ENCODE results near the gene PPP6R3. TPM values are rescaled to one million over a fixed set of nuclear protein-coding genes. Genes with fewer than 3 reads are reported as not detected.
A peak's percentile ranks its signal among the peaks of the same experiment; 100 is the strongest.

PPP6R3 gene
- total RNA-seq, 2 donors from 2014 or later, result 118 to 146 TPM

DNA sequence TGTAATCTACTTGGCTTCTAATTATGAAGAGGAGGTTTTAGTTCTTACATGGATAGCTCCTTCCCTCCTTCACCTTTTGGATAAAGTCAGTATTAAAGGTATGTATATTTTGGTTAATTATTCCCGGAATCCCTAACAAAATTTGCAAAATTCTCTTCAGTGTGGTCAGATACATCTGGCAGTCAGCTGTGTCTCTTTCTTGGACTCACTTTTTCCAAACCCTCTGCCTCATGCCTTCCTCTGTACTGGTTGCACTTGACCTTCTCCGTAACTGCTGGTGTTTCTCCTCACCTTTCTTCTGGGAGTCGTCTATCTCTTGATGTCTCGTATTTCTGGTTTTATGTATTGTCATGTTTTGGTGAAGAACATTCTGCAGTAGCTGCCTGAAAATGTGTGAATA lies 62.5 kb downstream of the PPP6R3 start:
- WGBS, result 90% methylated on average over 4 of the region's 4 CpGs
- Histone ChIP-seq H3K27ac (no peak overlapping the region), H3K36me3 (no peaks in the 10 kb centered on the region), H3K4me3 (no peak overlapping the region), H3K27me3 (replicated peaks; ENCODE audit: insufficient read depth) (no peaks in the 10 kb centered on the region), H3K9me3 (no peaks in the 10 kb centered on the region), H3K4me1 (replicated peaks) (no peaks in the 10 kb centered on the region)
- TF ChIP-seq POLR2AphosphoS5 (IDR thresholded peaks at IDR 0.05) (no peak), POLR2A (IDR thresholded peaks at IDR 0.05) (no peak)
- no peak for DNase-seq (ENCODE audit: low spot score)
- intact Hi-C loops (cut with DNase I), result no loop called here

DNA sequence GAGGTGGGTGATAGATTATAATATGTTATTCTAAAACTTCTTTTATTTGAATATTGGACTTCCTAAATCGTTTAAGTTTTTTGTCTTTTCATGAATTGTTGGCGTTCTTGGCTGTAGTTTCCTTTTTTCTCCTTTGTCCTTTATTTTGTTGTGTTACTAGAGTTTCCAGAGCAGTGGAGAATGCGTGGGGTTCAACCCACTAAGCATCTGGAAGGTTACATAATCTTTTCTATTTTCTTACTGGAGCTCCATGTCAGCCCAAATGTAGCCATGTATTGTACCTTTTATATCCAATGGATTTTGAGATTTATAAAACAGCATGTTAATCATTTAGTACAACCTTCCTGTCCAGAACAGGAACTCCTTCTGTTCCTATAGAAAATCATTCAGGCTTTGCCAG lies 63.2 kb downstream of the PPP6R3 start:
- no peaks in the 10 kb centered on the region for H3K27me3 ChIP-seq (replicated peaks; ENCODE audit: insufficient read depth)
- no peaks in the 10 kb centered on the region for H3K9me3 ChIP-seq
- H3K36me3 ChIP-seq, result no peaks in the 10 kb centered on the region
- no peak for TF ChIP-seq CTCF (IDR thresholded peaks at IDR 0.05)
- no peak for TF ChIP-seq POLR2A (IDR thresholded peaks at IDR 0.05)
- no peak for TF ChIP-seq POLR2AphosphoS5 (IDR thresholded peaks at IDR 0.05)
- DNase-seq (ENCODE audit: low spot score), result no peak
- peaks cover 5% of the 10 kb centered on the region for H3K4me1 ChIP-seq (replicated peaks)
- peak overlapping the region in 1 of 2 donors; percentile 5 for H3K27ac ChIP-seq
- H3K4me3 ChIP-seq, result no peak overlapping the region
- 77% methylated on average over 3 of the region's 3 CpGs for whole genome bisulfite sequencing
- intact Hi-C loops (cut with DNase I), result no loop called here

DNA sequence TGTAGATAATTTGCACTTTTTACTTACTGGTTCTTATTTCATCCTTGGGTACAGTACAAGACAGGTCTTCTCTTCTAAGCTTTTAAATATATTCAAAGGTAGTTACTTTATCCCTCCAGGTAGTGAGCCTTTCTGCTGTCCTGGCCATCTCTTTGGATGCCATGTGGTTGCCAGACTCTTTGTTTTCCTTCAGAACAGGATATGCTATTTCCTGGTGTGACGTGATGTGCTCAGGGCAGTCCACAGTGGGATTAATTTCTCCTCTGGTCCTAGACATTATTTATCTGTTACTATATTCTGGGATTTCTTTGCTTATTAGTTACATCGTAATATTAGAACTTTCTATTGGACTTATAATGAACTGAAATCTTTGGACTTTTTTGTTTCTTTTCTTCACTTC lies 63.7 kb downstream of the PPP6R3 start:
- Histone ChIP-seq H3K27me3 (replicated peaks; ENCODE audit: insufficient read depth) (no peaks in the 10 kb centered on the region), H3K4me3 (no peak overlapping the region), H3K9me3 (no peaks in the 10 kb centered on the region), H3K27ac (peak overlapping the region in 1 of 2 donors; percentile 5), H3K36me3 (no peaks in the 10 kb centered on the region), H3K4me1 (replicated peaks) (peaks cover 5% of the 10 kb centered on the region)
- TF ChIP-seq CTCF (IDR thresholded peaks at IDR 0.05), result no peak
- peak; percentile 57 for TF ChIP-seq POLR2AphosphoS5 (IDR thresholded peaks at IDR 0.05)
- no peak for TF ChIP-seq POLR2A (IDR thresholded peaks at IDR 0.05)
- intact Hi-C loops (cut with DNase I), result no loop called here
- WGBS, result 49% methylated on average over 2 of the region's 2 CpGs
- DNase-seq (ENCODE audit: low spot score), result peak; percentile 22

- no peak for TF ChIP-seq POLR2A (IDR thresholded peaks at IDR 0.05)
- no peak for TF ChIP-seq CTCF (IDR thresholded peaks at IDR 0.05)
- no peak for TF ChIP-seq POLR2AphosphoS5 (IDR thresholded peaks at IDR 0.05)
- no peaks in the 10 kb centered on the region for H3K27me3 ChIP-seq (replicated peaks; ENCODE audit: insufficient read depth)
- DNase-seq (ENCODE audit: low spot score), result no peak
- H3K4me3 ChIP-seq, result no peak overlapping the region
- intact Hi-C loops (cut with DNase I), result no loop called here
- peaks cover 5% of the 10 kb centered on the region for H3K4me1 ChIP-seq (replicated peaks)
- peak overlapping the region in 1 of 2 donors; percentile 5 for H3K27ac ChIP-seq
- WGBS, result 68% methylated on average over 2 of the region's 2 CpGs
- no peaks in the 10 kb centered on the region for H3K36me3 ChIP-seq
- H3K9me3 ChIP-seq, result no peaks in the 10 kb centered on the region
These were observed 64.1 kb downstream of the PPP6R3 start for GRCh38 chr11:68524681-68525080.

DNA sequence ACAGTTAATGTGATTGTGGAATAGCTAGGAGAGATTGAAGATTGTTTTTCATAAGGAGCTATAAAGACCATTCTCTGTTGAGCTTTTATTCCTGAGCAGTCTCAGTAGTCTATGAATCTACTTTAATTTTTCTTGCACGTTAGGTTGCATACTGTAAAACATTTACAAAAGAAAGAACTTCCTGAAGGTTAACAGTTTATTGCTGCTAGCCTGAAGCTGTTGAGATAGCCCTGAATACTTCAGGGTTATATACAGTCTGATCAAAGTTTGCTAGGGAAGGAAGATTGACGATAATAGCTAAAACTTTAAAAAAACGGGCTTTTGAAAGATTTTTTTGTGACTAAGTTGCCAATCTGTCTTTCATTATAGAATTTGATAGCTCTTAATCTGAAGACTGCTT lies 64.8 kb downstream of the PPP6R3 start:
- no peak overlapping the region for H3K4me3 ChIP-seq
- peaks cover 5% of the 10 kb centered on the region for H3K4me1 ChIP-seq (replicated peaks)
- H3K27ac ChIP-seq, result no peak overlapping the region
- H3K27me3 ChIP-seq (replicated peaks; ENCODE audit: insufficient read depth), result no peaks in the 10 kb centered on the region
- WGBS, result 55% methylated on average over 3 of the region's 3 CpGs
- no peaks in the 10 kb centered on the region for H3K36me3 ChIP-seq
- H3K9me3 ChIP-seq, result no peaks in the 10 kb centered on the region
- no peak for DNase-seq (ENCODE audit: low spot score)
- no peak for TF ChIP-seq POLR2A (IDR thresholded peaks at IDR 0.05)
- TF ChIP-seq POLR2AphosphoS5 (IDR thresholded peaks at IDR 0.05), result no peak
- TF ChIP-seq CTCF (IDR thresholded peaks at IDR 0.05), result no peak
- intact Hi-C loops (cut with DNase I), result no loop called here
